ENCODE data around the gene RBM28.

RBM28 gene

DNA sequence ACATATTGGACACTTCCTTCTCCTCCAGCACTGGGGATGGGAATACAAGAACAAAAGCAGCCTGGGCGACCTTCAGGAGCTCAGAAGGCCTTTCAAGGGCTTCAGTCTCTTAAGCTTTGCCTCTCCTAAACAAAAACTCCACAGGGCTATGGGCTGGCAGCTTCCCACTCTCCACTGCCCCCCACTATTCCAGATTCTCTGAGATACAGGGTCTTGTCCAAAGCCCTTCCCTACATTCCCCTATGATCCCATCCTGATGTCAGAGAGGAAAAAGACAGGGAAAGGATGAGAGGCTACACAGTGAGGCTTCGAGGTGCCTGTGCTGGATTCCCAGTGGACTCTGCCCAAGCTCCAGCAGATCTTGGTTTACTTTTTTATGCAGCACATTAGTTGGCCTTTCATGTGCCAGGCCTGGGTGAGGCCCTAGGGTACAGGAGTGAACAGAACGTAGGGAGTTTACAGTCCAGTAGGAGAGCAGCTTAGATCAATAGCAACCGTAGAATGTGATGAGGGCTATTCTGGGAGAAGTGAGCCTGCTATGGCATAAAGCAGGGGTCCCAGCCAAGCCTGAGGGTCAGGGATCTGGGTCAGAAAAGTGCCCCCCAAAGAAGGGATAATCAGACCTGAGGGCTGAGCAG is 69.3 kb downstream of the RBM28 start:
- DNase-seq (ENCODE audit: insufficient read length, low spot score) = no peak
- FAIRE-seq = no peak
- no peak for TF ChIP-seq CTCF (IDR thresholded peaks at IDR 0.05; ENCODE audit: insufficient read depth, missing control alignments)

DNA sequence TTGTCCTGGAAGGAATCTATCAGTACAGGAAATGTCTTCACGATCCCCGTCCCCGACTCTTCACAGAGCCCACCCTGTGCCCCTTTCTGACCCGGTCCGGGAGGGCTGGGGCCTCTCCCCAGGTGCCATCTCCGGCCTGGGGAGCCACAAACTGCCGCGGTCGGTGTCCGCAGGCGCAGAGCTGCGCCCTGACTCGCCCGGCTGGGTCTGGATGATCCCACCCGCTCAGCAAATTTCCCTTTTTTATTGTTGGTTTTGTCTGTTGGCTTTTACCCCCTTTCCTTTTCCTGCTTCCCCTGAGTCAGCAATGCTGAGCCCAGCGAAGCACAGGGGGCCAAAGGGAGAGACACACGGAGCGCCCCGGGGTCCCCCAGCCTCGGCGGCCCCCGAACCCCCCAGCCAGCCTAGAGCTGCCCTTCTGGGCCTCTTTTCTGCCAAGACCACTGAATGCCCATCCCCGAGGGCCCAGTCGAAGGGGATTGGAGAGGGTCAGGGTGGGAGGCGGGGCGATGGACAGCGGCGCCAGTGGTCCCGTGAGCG is 71.7 kb downstream of the RBM28 start:
- no peak for DNase-seq (ENCODE audit: insufficient read length, low spot score)
- TF ChIP-seq CTCF (IDR thresholded peaks at IDR 0.05; ENCODE audit: insufficient read depth, missing control alignments) = no peak
- no peak for FAIRE-seq

DNA sequence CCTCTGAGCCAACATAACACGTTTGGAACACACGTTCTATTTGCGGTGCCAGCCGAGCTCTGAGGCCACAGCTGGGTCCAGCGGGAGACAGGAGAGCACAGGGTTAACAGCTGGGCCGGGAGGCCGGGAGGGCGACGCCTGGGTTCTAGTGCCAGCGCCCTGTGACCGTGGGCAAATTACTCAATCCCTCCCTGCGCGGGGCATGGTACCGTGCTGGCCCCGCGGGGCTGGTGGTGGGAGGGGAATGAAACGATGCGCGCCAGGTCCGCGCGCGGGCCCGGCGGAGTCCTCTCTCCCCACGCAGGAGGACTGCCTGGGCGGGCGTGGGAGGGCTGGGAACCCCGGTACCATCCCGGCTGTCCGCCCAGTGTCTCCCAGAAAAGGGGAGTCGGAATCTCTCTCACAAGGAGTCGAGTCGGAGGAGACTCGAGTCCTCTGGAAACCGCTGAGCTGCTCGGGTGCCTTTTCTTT is 72.2 kb downstream of the RBM28 start:
- no peak for FAIRE-seq
- TF ChIP-seq CTCF (IDR thresholded peaks at IDR 0.05; ENCODE audit: insufficient read depth, missing control alignments) = no peak
- no peak for DNase-seq (ENCODE audit: insufficient read length, low spot score)

GRCh38 chr7:128270826-128271272 is 72.9 kb downstream of the RBM28 start:
- no peak for DNase-seq (ENCODE audit: insufficient read length, low spot score)
- no peak for TF ChIP-seq CTCF (IDR thresholded peaks at IDR 0.05; ENCODE audit: insufficient read depth, missing control alignments)
- no peak for FAIRE-seq

GRCh38 chr7:128268233-128268632 is 75.5 kb downstream of the RBM28 start:
- FAIRE-seq = no peak
- no peak for TF ChIP-seq CTCF (IDR thresholded peaks at IDR 0.05; ENCODE audit: insufficient read depth, missing control alignments)
- DNase-seq (ENCODE audit: insufficient read length, low spot score) = peak; percentile 41

DNA sequence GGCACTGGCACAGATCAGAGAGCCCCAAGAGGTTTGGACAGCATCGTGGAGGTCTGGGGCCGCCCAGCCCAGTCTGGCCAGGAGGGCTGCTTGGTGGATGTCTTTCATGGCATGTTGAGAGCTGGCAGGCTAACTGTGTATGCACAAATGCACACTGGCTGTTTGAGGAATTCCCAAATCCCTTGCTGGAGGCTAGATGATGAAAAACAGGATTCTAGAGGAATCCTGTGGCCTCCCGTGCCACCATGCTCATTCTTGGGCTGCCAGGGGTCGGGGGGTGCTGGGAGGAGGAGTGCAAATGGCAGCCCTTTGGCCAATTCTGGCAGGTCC is 76.1 kb downstream of the RBM28 start:
- TF ChIP-seq CTCF (IDR thresholded peaks at IDR 0.05; ENCODE audit: insufficient read depth, missing control alignments) = no peak
- DNase-seq (ENCODE audit: insufficient read length, low spot score) = no peak
- FAIRE-seq = no peak

DNA sequence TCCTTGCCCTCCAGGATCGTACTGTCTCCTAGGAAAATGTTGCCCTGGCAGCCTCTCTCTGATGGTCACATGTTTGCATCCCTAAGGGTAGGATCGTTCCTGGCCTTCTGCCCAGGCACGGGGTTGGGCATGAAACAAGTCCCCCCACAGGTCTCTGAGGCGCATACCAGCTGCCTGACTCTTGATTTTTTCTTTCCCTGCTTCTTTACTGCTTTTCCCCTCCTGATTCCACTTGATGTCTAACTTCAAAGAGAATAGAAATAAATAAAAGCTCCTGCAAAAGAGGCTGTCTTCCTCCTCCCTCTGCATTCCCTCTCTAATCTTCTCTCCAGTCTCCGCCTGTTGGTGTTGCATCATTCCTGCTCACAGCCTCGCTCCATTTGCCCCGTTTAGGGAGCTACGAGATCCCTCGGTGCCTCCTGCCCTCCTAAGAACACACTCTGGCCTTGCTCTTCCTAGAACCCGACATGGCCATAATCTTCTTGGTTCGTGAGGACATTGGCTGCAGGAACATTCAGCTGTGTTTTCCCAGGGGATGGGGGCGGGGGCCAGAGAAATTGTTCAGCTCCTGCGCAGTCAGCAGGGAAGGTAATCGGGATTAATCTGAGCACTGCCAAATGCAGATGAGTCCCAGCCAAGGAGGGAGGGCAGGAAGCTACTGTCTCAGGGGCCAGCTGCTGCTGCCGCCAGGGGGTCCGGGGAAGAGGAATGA is 76.7 kb downstream of the RBM28 start:
- DNase-seq (ENCODE audit: insufficient read length, low spot score) (peak; percentile 68), FAIRE-seq (peak; percentile 74)
- peak; percentile 42 for TF ChIP-seq CTCF (IDR thresholded peaks at IDR 0.05; ENCODE audit: insufficient read depth, missing control alignments)
